Ecto neural progenitor cell (in vitro differentiated cells): ENCODE results near the gene PAK1IP1.
A peak's percentile ranks its signal among the peaks of the same experiment; 100 is the strongest.
"Not testable (repeated sequence)": the region's sequence is repeated elsewhere in the genome, so short reads cannot be mapped to it uniquely, and the experiment has no call there.

Experiments
- DNase-seq: peaks from one replicate; pipeline ENCODE4 v3.0.0-alpha.2; 2018; ENCODE audit warnings: low spot score

The PAK1IP1 gene, protein sequence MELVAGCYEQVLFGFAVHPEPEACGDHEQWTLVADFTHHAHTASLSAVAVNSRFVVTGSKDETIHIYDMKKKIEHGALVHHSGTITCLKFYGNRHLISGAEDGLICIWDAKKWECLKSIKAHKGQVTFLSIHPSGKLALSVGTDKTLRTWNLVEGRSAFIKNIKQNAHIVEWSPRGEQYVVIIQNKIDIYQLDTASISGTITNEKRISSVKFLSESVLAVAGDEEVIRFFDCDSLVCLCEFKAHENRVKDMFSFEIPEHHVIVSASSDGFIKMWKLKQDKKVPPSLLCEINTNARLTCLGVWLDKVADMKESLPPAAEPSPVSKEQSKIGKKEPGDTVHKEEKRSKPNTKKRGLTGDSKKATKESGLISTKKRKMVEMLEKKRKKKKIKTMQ

DNA sequence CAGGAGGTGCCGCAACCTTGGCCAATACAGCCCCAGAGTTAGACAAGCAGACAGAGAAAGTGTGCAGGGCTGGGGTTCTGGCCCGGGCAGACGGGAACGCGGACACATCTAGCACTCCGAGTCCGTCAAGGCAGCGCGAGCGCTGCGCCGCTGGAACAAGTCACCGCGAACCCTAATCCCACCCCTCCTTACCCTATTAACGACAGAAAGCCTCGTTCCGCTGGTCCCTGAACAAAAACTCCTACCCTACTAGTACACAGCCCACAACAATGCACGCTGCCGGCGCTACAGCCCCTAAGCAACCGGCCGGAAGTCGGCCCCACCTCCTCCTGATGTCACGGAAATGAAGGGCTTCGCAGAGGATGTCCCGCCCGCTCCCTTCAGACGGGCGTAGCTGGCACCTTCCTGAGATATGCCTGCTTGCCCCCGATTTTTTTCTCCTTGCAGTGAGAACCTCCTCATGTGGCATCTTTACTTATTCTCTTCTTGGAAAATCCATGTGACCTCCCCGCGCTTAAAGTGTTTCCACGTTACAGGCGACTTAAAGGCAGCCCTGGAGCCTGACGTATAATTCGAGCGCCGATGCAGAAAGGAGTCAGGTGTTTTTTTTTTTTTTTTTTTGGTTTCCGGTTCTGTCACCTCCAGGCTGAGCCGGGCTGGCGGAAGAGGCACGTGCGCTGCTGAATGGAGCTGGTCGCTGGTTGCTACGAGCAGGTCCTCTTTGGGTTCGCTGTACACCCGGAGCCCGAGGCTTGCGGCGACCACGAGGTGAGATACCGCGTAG, at the start of gene PAK1IP1, which contains the start of gene C6orf52:
PAK1IP1 (plus strand) TSS at position 671 of the 784 bp plus-strand sequence; CDS start at position 685, 14 bp downstream.
C6orf52 (minus strand) TSS at position 315 of the 784 bp plus-strand sequence. CDS start 7,066 bp downstream, outside the sequence.
- peak; percentile 92 for DNase-seq

DNA sequence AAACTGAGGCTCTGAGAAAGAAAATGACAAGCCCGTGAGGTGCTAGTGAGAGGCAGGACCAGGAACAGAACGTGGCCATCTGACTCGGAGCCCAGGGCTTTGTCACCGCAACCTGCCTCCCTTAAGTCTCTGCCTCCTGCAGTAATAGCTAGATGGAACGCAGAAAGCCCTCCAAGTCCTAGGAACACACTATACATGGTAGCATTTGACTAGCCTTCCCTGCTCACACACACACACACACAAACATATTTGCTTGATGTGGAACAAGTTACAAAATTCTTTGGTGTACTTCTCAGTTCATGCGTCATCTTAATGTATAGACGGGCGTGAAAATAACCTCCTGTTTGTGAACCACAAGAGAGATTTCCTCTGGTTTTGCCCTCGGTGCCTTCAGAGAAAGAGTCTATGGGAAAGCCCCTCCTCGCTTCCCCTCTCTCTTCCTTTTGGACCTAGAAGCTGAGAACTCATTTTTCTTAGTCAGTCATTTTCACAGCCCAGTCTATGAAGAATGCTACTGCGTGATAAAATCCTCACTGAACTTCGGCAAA, 39.2 kb upstream of the PAK1IP1 start:
- no peak for DNase-seq

DNA sequence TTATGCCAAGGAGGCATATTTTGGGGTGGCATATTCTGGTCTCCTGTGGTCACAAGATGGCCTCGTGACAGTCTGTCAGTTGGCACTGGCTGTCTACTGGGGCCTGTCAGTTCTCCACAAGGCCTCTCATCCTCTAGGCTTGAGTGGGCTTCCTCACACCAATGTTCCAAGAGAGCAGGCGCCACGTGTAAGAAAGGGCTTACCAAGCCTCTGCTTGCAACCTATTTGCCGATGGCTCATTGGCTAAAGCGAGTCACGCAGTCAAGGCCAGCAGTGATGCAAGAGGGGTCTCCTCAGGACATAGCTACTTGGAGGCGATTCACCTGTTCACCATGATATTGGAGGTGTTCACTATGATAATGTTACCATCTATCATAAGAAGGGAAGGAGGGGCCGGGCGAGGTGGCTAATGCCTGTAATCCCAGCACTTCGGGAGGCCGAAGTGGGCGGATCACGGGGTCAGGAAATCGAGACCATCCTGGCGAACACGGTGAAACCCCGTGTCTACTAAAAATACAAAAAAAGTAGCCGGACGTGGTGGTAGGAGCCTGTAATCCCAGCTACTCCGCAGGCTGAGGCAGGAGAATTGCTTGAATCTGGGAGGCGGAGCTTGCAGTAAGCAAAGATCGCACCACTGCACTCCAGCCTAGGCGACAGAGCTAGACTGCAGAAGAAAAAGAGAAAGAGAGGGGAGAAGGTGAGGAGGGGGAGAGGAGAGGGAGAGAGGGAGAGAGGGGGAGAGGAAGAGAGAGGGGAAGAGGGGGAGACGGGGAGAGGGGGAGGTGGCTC, 35.7 kb upstream of the PAK1IP1 start:
- DNase-seq, result no peak

DNA sequence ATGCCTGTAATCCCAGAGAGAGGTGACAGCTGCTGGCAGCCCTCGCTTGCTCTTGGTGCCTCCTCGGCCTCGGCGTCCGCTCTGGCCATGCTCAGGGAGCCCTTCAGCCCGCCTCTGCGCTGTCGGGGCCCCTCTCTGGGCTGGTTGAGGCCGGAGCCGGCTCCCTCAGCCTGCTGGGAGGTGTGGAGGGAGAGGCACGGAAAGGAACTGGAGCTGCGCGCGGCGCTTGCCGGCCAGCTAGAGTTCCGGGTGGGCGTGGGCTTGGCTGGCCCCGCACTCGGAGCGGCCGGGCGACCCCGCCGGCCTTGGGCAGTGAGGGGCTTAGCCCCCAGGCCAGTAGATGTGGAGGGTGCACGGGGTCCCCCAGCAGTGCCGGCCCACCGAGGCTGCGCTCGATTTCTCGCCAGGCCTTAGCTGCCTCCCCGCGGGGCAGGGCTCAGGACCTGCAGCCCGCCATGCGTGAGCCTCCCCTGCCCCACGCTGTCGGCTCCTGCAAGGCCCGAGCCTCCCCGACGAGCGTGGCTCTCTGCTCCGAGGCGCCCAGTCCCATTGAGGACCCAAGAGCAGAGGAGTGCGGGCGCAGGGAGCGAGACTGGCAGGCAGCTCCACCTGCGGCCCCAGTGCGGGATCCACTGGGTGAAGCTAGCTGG, 34.9 kb upstream of the PAK1IP1 start:
- DNase-seq, result peak; percentile 74

DNA sequence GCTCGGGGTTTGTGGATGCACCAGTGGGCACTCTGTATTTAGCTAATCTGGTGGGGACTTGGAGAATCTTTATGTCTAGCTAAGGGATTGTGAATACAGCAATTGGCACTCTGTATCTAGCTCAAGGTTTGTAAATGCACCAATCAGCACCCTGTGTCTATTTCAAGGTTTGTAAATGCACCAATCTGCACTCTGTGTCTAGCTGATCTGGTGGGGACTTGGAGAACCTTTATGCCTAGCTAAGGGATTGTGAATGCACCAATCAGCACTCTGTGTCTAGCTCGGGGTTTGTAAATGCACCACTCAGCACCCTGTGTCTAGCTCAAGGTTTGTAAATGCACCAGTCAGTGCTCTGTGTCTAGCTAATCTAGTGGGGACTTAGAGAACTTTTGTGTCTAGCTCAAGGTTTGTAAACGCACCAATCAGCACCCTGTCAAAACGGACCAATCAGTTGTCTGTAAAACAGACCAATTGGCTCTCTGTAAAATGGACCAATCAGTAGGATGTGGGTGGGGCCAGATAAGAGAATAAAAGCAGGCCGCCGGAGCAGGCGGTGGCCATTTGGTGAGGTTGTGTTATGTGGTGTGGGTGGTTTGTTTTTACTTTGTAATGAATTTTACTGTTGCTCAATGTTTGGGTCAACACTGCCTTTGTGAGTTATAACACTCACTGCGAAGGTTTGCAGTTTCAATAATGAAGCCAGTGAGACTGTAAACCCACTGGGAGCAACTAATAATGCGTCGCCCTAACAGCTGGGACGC, 34.2 kb upstream of the PAK1IP1 start:
- DNase-seq, result not testable (repeated sequence)

DNA sequence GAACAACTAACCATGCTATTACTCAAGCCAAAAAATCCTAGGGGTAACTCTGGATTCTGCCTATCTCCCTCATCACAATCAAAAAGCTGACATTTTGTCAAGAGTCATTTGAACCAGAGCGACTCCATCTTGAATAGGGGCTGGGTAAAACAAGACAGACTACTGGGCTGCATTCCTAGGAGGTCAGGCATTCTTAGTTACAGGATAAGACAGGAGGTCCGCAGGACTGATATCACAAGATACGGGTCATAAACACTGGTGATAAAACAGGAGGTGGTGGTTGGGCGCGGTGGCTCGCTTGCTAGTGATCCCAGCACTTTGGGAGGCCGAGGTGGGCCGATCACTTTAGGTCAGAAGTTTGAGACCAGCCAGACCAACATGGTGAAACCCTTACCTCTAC, 32.6 kb upstream of the PAK1IP1 start:
- no peak for DNase-seq

DNA sequence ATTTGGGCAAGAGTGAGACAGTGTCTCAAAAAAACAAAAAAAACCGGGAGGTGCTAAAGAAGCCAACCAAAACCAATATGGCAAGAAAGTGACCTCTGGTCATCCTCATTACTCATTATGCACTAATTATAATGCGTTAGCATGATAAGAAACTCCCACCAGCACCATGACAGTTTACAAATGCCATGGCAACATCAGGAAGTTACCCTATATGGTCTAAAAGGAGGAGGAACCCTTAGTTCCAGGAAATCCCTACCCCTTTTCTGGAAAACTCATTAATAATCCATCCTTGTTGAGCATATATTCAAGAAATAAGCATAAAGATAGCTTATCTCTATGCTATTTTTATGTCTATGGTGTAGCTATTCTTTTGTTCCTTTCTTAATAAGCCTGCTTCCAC, 32.0 kb upstream of the PAK1IP1 start:
- no peak for DNase-seq

DNA sequence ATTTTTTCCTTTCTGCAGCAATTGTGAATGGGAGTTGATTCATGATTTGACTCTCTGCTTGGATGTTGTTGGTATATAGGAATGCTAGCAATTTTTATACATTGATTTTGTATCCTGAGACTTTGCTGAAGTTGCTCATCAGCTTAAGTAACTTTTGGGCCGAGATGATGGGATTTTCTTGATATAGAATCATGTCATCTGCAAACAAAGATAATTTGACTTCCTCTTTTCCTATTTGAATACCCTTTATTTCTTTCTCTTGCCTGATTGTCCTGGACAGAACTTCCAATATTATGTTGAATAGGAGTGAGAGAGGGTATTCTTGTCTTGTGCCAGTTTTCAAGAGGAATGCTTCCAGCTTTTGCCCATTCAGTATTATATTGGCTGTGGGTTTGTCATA, 29.2 kb upstream of the PAK1IP1 start:
- DNase-seq, result not testable (repeated sequence)

DNA sequence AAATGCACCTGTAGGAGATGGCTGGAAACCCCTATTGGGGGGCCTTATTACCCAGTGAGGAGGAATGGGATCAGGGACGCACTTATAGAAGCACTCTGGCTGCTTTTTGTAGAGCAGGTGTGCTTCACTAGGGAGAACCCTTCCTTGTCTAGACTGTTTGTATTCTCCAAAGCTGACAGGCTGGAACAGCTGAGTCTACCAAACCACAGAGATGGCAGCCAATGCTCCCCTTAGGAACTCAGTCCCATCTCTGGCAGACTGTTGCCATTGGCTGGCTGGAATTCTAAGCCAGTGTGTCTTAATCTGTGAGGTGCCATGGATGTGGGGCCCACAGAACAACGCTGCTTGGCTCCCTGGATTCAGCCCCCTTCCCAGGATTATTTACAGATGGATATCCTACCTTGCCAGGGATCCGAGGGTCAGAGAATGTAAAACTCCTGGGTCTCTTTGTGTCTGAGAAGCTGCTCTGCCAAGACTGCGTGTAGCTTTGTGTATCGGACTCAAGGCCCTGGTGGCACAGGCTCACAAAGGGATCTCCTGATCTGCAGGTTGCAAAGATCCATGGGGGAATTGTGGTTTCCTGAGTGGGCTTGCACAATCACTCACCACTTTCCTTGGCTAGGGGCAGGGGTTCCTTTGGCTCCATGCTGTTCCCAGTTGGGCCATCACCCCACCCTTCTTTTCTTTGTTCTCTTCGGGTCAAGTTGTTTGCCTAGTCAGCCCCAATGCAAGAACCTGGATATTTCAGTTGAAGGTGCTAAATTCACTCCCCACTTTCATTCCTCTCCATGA, 26.4 kb upstream of the PAK1IP1 start:
- no peak for DNase-seq

DNA sequence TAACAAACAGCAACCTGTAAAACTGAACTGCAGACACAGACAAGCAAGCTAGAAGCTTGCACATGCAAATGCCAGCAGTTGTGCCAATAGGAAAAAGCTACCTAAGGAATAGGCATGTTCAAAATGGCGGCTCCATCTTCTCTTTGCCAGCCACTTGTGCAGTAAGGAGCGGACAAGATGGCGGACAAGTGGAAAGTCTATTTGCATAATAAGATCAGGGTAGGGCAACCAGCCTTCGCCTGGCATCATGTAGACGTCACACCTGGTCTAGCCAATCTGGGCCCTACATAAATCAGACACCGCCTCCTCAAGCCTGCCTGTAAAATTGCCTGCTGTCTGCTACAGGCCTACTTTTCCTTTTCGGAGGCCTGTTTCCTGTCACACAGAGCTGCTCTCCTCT, 18.4 kb upstream of the PAK1IP1 start:
- no peak for DNase-seq

DNA sequence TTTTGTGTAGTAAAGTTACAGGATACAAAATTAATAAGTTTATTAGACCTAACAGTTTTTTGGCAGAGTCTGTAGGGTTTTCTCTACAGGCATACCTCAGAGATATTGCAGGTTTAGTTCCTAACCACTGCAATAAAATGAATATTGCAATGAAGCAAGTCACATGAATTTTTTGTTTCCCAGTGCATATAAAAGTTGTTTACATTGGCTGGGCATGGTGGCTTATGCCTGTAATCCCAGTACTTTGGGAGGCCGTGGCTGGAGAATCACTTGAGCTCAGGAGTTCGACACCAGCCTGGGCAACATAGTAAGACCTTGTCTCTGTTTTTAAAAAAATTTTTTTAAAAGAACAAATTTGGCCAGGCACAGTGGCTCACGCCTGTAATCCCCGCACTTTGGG, 16.3 kb upstream of the PAK1IP1 start:
- DNase-seq, result no peak

DNA sequence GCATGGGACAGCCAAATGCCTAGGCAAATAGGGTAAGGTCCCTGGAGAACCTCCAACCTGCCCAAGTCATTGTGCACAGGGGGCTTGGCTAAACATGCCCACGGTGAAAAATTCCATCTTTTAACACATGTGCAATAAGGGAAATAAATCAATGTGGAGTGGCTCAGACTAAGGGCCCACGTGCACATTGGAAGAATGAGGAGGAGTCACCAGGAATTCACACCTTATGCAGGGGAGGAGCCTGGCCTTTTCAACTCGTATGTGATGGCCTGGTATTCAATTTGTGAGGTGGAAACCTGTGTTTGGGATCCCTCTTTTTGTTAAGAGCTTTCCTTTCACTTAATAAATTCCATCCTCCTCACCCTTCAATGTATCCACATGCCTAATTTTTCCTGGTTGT, 13.0 kb upstream of the PAK1IP1 start:
- no peak for DNase-seq

DNA sequence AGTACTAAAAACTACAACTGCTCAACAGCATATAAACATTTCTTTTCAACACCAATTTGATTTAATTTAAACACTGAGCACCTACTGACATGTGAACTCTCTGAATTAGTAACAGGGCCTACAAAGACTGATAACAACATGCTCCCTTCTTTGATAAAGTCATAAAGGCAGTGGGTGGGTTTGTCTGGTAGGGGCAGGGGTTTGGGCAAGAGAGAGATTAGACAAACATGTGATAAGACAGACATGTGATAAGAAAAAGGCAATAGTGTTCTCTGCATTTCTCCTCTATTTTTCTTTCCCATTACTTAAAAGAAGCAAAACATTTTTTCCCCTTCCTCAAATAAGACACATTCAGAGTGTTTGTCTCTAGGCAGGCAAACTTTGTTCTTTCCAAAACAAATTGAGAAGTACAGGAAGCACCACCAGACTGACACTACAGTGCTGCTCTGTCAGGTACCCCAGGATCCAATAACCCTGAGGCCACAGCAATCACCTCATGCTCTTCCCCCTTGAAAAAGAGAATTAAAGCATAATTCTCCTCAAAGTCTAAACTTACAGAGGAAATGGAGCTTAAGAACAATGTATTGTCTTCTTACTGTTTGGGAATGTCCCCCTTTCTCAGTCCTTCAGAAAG, 12.3 kb upstream of the PAK1IP1 start:
- no peak for DNase-seq

DNA sequence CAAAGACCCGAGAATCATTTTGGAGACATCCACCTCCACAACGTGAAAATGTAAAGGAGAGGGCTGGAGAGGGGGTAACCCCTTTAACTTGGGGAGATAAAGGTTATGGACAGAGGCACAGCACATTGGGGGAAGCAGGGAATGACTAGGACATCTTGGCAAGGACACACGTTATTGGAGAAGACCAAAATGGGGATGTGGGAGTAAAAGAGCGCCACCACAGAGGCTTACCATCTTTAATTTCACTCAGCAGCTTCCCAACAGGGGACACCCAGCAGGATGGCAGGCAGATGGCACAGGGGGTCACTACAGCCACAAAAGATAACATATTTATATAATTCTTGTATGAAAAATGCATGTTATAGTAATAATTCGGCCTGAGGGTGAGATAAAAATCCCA, 10.2 kb upstream of the PAK1IP1 start:
- no peak for DNase-seq

DNA sequence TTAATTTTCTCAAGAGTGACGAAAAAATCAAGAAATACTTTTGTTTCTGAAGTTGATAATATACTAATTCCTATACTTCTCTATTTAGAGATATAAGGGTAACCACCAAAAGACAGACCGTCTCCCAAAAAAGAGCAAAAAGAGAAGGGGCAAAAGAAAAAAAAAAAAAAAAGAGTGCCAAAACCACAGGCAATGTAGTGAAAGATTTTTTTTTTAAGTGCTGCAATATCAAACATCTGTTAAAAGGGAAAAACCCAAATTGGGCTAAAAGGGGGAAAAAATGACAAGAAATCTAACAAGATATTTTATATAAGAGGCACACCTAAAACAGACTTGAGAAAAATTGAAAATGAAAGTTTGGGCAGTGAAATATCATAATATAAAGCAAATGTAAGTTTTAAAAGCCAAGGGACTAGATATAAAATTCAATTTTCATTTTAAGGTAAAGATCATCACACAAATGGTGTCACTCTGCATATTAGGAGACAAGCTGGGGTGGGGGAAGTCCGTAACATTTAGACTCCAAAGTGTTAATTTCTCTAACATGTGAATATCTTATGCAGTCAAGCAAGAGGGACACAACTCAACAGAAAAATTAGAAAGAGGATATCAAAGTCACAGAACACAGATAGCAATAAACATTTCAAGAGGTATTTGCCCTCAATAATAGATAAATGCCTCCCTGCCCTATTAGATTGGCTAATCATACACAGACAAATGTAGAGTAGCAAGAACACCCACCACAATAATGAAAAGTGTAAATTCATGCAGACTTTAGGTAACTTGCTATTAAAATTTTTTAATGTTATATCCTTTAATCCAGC, 9.5 kb upstream of the PAK1IP1 start:
- DNase-seq, result no peak

DNA sequence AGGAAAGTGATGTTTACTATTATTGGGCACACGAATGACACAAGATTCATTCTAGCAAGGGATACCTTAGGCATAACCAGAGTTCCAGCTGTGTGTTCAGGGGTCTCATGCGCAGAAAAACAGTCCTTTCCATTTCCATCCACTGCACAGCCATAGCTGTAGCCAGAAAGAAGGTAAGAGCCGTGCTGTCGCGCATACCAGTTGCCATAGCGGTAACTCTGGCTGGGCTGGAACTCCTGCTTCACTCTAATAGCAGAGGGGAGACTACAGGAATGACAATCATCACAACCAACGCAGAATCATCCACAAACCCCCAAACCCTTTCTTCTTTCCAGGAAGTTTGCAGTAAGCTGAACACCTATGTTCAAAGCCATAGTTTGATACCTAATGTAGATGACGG, 7.9 kb upstream of the PAK1IP1 start:
- no peak for DNase-seq

DNA sequence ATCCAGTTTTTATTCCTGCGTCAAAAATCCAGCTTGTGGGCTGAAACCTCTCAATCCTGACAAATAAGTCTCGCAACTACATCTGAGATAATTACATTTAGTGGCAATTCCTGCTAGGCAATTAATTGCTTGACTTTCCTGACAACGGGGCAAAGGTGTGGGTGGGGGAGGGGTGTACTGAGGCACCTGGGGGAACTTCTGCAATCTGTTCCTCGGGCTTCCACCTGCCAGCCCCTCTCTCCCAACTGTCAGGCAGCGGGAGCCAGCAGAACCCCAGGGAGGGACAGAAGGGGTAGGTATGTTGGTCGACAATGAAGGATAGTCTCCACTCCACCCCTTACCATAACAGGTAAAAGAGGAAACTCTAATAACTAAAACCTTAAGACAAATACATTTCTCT, 7.2 kb upstream of the PAK1IP1 start:
- DNase-seq, result no peak

DNA sequence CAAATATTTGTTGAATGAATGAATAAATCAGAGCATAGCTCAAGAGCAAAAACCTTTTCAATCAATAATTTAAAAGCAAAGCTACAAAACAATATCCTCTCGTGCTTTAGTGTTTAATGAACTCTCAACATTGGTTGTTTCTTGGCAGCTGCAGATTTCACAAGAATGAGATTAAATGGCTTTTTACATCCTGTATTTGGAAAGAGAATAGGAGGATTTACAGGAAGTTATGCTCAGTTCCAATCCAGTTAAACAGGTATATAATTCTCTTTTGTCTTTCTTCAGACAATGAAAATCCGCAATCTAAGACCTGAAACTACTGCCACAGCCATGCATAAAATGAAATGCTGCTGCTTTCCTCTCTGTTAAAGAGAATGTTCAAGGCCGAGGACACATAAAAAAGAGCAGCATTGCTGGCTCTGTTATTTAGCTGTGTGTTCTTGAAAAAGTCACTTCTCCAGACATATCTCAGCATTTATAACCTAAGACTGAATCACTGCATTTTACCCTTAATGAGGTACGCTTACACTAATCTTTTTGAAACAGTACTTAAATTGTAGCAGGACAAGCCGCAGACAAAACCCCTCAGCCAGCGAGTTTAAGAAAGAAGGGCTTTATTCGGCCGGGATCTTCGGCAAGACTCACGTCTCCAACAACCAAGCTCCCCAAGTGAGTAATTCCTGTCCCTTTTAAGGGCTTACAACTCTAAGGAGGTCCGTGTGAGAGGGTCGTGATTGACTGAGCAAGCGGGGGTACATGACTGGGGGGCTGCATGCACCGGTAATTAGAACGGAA, 3.9 kb upstream of the PAK1IP1 start:
- no peak for DNase-seq
